IPS-18c (cell line): ENCODE results near the gene SYTL1.

Experiments
- H3K4me3 ChIP-seq: 2 replicates; pipeline ENCODE4 v1.7.0; 2013; ENCODE audit warnings: low read depth, mild to moderate bottlenecking, low read length, moderate library complexity; ENCODE audit not compliant: insufficient read depth
- H3K9me3 ChIP-seq: one replicate; pipeline ENCODE4 v1.6.1; 2013; ENCODE audit warnings: mild to moderate bottlenecking, low read length, moderate library complexity; ENCODE audit not compliant: control insufficient read depth, insufficient read depth

SYTL1 gene

DNA sequence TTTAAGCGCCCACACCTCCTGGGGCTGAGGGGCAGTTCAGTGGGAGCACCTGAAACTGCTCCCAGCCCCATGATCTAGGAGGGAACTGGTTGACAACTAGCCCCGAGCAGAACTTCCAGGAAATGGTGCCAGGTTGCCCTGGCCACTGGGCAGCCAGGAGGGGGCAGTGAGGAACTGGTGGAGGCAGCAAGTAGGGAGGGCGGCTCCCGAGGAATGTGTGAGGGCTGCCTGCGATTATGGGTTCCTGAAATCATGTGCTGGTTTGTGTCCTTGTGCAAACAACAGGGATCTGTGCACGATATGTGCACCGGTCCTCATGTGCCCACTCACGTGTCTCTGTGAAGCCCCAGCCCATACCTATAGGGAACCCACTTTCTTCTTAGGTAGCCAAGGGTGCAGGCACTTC lies 60.5 kb downstream of the SYTL1 start:
- no peak overlapping the region for H3K4me3 ChIP-seq
- no peaks in the 10 kb centered on the region for H3K9me3 ChIP-seq

GRCh38 chr1:27403065-27403726 lies 61.4 kb downstream of the SYTL1 start:
- Histone ChIP-seq H3K9me3 (no peaks in the 10 kb centered on the region), H3K4me3 (no peak overlapping the region)
